Right ventricle myocardium superior (tissue), 1 donor: ENCODE results near the gene SLN. TPM values are rescaled to one million over a fixed set of nuclear protein-coding genes. Genes with fewer than 3 reads are reported as not detected.
A peak's percentile ranks its signal among the peaks of the same experiment; 100 is the strongest.

Experiments used
- ATAC-seq: fragments of 200-7000 bp; cut with Tn5 transposase; one replicate; pipeline ENCODE4 v1.9.1; 2020; ENCODE audit warnings: mild to moderate bottlenecking; ENCODE audit not compliant: poor library complexity
- DNase-seq: peaks from one replicate; pipeline ENCODE4 v3.0.0-alpha.2; 2020
- intact Hi-C: fragments of 100-400 bp; cut with DNase I; formaldehyde crosslinking; loops from one replicate; pipeline ENCODE4 v1.11.2; 2022
- total RNA-seq: library from RNA; stranded (reverse); fragmentation: NEBNext Ultra II Directional; extraction: Animal tissue kit (Norgen Biotek cat#: 25700); gene quantifications from one replicate; pipeline ENCODE4 v1.2.1, GENCODE V29; 2021
- donor health status: DM: no; HTN: yes; CAD: no; lungs with severe emphysema.

SLN gene
- total RNA-seq, 1 donor from 2014 or later: 24.8 TPM

- DNase-seq (no peak), ATAC-seq (no peak)
- intact Hi-C loops: no loop called here
Observed at GRCh38 chr11:107691000-107691750, 20.7 kb downstream of the SLN start.

DNA sequence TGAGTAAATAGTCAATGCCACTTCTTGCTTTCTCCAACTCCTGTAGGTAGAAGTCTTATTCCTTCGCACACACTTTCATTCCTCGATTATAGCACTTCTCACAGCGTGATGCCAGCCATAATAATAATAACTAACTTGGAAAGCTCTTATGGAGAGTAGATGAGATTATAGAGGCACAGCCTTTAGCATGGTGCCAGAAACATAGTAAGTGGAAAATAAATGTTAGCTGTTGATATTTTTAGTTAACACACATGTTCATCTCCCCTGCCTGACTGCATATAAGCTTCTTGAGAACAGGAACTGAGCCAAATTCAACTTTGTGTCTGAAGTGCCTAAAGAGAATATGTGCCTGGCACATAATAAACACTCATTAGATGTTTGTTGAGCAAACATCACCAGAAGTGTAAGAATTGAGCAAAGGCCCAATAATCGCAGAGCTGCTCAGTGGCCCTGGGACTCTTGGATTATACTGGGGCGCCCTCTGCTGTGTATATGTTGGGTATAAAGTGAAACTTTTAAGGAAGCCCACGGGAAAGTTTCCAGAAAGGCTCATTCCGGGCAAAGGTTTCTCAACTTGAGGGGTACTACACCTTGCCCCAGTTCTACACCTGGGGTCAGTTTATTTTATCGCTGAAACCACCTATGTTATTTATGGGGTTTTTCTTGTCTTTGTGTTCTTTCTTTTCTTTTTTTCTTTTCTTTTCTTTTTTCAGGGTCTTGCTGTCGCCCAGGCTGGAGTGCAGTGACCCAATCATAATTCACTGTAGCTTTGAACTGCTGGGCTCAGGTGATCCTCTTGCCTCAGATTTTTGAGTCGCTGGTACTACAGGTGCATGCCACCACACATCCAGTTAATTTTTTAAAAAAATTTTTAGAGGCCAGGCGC lies 22.3 kb downstream of the SLN start:
- DNase-seq (peak; percentile 70), ATAC-seq (peak; percentile 88)
- intact Hi-C loops: loop anchor here (5.0 kb wide), 1 partner anchor 112 kb away; no protein-coding TSS in a partner anchor

DNA sequence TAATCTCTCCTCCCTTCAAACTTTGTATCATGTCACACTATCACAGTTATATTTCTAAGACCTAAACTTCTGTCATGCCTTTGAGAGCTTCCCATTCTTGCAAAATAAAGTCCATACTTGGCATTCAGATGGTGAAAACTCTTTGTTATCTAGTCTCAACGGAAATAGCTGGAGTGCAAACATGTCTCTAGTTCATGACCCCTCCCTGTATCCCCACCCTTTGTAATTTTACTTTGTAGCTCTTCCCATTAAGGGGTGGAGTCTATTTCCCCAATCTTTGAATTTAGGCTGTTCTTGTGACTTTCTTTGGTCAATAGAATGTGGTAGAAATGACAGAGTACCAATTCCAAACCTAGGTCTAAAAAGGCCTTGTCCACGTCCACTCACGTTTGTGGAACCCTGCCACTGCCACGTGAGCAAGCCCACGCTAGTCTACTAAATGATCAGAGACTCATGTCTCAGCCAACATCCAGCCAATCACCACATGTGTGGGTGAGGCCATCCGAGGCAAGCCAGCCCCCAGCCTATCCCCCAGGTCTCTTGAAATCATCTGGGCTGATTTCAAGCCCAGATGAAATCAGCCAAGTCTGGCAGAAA lies 23.4 kb downstream of the SLN start:
- no peak for ATAC-seq
- DNase-seq: no peak
- intact Hi-C loops: loop anchor here (5.0 kb wide), 1 partner anchor 111 kb away; no protein-coding TSS in a partner anchor

DNA sequence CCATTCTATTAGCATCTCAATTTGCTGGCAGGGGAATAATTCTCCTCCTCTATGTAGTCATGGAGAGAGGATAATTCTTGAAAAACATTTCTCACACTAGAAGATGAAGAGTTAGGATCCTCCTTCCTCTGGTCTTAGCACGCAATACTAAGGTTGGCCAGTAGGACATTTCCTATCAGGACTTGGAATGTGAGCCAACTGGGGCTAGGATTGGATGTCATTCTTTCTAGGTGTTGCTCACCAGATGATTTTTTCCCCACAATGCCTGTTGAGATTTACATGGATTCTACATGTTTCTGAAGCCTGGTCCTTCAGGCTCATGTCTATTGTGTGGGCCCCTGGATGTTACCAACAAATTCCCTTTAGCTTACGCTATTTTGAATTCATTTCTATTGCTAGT lies 28.0 kb downstream of the SLN start:
- intact Hi-C loops: no loop called here
- ATAC-seq (no peak), DNase-seq (no peak)

GRCh38 chr11:107683061-107683460 lies 28.8 kb downstream of the SLN start:
- intact Hi-C loops: no loop called here
- ATAC-seq: no peak
- DNase-seq: no peak

- no peak for ATAC-seq
- intact Hi-C loops: no loop called here
- no peak for DNase-seq
Observed at GRCh38 chr11:107682572-107682971, 29.3 kb downstream of the SLN start.

DNA sequence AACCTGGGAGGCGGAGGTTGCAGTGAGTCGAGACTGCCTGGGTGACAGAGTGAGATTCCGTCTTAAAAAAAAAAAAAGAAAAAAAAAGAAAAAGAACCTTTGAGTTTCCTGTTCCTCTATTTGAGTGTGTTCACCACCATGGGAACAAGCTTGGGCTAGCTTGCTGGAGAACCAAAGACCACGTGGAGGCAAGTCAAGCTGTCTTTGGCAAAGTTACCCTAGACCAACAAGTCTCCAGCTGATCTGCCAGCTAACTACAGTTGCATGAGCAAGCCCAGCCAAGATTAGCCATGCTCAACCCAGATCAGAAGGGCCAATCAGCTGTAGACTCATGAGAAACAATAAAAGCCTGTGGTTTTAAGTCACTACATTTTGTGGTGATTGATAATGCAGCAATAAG lies 29.7 kb downstream of the SLN start:
- intact Hi-C loops: no loop called here
- no peak for ATAC-seq
- DNase-seq: no peak

- ATAC-seq (no peak), DNase-seq (no peak)
- intact Hi-C loops: no loop called here
Observed at GRCh38 chr11:107679255-107680024, 32.4 kb downstream of the SLN start.

- DNase-seq (no peak), ATAC-seq (no peak)
- intact Hi-C loops: no loop called here
Observed at GRCh38 chr11:107678632-107678971, 33.3 kb downstream of the SLN start.

DNA sequence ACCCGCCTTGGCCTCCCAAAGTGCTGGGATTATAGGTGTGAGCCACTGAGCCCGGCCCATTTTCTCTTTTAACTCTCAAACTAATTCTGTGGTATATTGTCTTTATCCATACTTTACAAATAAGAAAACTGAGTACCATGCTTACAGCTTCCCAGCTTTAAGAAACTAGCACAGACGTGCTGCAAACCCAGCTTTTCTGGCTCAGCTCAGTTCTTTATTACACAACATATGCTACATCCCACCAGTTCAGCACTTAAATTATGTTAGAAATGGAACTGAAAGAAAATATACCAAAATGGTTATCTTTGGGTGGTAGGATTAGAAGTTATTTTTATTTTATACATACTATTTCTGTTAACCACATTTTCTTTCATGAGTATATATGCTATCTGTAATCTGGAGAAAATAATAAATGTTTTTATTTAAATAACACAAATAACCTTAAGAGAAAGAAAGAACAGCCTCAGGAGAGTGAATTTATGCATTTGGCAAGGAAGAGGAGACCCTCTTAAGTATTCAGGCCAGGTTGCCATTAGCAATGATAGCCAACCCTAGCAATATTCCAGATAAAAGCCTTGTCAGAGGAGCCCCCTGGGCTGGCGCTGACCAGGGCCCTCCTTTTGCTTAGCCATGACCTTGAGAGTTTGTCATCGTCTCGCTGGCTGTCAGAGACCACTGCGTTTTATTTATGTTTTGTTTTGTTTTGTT lies 33.8 kb downstream of the SLN start:
- DNase-seq (no peak), ATAC-seq (no peak)
- intact Hi-C loops: no loop called here

DNA sequence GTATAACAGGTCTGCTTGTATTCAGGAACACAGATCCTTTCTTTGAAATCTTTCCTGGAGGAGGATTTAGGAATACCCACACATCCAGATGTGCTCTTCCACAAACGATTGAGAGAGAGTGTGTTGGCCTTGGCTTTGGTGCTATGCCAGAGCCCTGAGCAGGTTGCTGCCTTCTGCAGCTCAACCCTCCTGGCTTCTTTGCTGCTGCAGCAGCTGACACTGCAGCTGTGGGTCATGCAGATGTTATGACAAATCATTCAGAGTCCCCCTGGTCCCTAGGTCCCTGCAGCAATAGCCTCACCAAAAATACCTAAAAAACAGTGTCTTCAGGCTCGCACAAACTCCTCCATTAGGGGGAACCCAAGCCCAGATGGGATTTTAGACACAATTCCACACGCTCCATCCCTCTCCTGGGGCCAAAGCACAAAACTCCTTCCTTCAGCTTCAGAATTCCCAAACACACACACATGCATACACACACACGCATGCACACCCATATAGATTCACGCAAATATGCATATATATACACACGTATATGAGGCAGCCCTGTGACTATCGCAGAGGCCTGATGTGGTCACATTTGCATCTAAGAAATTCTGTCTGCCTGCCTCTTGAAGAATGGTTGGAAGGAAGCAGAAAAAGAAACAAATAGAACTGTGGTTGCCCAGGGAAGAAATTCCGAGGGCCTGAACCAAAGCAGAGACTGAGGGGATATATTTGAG lies 35.4 kb downstream of the SLN start:
- intact Hi-C loops: no loop called here
- no peak for DNase-seq
- no peak for ATAC-seq

DNA sequence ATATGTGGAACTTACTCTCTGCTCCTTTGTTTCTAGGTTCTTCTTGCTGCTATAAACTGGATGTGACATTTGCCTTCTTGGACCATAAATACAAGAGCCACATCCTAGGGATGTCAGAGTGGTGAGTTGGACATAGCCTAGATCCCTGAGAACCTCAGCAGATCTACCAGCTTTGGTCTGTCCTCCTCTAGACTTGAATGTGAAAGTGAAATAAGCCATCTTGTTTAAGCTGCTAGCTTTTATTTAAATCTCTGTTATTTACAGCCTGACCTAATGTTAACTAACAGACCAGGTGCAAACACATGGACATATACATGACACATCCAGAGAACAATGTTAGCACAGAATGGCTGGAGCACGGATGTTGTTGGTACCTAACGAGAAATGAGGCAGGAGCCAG lies 36.0 kb downstream of the SLN start:
- DNase-seq: no peak
- ATAC-seq: no peak
- intact Hi-C loops: no loop called here

DNA sequence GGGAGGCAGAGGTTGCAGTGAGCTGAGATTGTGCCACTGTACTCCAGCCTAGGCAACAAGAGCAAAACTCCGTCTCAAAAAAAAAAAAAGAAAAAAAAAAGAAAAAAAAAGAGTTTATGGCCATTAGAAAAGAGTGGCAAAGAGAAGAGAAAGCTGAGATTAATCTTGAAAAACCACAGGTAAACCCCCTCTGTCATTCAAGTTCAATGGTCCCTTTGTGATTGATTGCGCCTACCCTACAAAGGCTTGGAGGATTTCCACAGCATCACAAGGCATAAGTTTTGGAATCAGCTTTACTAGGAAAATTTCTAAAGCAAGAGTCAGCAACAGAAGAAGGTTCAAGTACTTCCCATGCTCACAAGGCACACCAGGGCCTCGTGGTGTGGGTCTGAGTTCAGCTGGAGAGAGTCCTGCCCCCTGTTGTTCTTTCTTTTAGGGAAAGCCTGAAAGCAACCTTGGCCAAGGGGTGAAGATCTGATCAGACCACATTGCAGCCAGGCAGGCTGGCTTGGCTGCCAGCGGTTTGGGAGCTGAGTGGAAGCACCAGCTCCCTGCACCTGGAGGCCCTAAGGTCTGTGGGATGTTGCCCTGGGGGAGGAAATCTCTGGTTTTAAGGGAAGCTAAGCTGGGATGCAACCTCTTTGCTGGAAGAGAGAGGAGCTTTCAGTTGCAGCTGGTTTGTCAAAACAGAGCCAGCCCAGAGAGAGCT lies 41.8 kb downstream of the SLN start:
- intact Hi-C loops: no loop called here
- ATAC-seq: no peak

DNA sequence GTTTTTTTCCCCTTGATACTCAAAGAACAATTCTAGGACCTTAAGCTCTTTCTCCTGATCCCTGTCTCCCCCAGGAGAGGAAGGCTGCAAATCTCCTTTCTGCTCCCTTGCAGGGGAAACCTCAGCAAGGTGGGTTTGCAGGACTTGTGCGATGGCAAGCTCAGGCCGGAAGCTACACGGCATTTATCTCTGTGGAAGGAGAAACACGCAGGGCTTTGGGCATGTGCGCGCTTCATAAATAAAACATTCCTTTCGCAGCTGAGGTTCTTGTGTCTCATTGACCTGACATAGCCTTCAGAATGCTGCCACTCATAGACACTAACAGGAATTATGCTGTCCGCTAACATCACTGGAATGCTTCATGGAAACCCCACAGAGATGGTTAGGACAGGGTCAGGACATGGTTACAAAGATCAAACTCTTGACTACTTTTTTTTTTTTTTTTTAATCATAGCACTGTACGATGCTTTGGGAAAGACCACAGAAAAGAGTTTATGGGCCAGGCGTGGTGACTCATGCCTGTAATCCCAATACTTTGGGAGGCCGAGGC lies 42.6 kb downstream of the SLN start:
- intact Hi-C loops: no loop called here
- DNase-seq (no peak), ATAC-seq (no peak)

More for the DNA sequence above, 41.8 kb downstream of the SLN start:
- no peak for DNase-seq

GRCh38 chr11:107666911-107667613 lies 44.8 kb downstream of the SLN start:
- intact Hi-C loops: no loop called here
- DNase-seq (no peak), ATAC-seq (no peak)

DNA sequence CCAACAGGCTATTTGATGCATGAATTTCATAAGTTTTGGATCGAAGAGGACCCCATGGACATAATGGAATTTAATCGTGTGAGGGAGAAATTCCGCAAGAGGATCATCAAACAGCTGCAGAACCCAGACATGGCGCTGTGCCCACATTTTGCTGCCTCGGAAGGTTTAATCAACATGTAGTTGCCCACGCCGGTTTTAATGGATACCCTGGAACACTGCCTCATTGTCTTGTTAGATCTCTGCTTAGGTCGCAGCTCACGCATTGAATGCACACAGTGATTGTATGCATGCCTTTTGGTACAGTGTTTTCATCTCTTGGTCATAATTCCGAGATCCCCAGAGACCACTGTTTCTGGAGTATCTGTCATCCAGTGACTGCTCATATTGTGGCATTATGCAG lies 46.8 kb downstream of the SLN start:
- no peak for DNase-seq

More for the DNA sequence above, 46.8 kb downstream of the SLN start:
- ATAC-seq: no peak
- intact Hi-C loops: no loop called here
